H1 (cell line): ENCODE measurements around the gene DNAJC6. TPM values are rescaled to one million over a fixed set of nuclear protein-coding genes. Genes with fewer than 3 reads are reported as not detected.

ENCODE experiments used
- CTCF ChIA-PET: fragments of 300-600 bp; sonication (Branson Sonifier 250); formaldehyde crosslinking; loops from one replicate; lab custom pipeline; 2021; ENCODE audit not compliant: partially characterized antibody; lab: Charles Lee
- POLR2A ChIA-PET: fragments of 300-600 bp; sonication (Branson Sonifier 250); formaldehyde crosslinking; loops from one replicate; lab custom pipeline; 2021; ENCODE audit warnings: inconsistent platforms; ENCODE audit not compliant: partially characterized antibody; lab: Charles Lee
- DNase-seq, 2 experiments: peaks; one replicate each; pipeline versions ENCODE4 v3.0.0 to v3.0.0-alpha.2; 2010 to 2022; ENCODE audit warnings: low spot score in 2 of 2, low read depth in 1 of 2, mixed read lengths in 1 of 2
- FAIRE-seq: peaks from 2 replicates; lab custom pipeline; 2011; peaks lifted over from hg19 to GRCh38; lab: Jason Lieb, UNC
- H2AFZ ChIP-seq: 2 replicates; pipeline ENCODE4 v1.8.1; 2012; ENCODE audit warnings: low read length, inconsistent platforms
- H2AK5ac ChIP-seq: 2 replicates; pipeline ENCODE4 v1.6.1; 2013; ENCODE audit warnings: low read depth, low read length
- H2BK120ac ChIP-seq: replicated peaks from 2 replicates; pipeline ENCODE3; 2013; ENCODE audit warnings: low read depth, low read length, inconsistent platforms
- H2BK12ac ChIP-seq: 2 replicates; pipeline ENCODE4 v1.6.1; 2013; ENCODE audit warnings: low read depth, low read length
- H2BK15ac ChIP-seq: 2 replicates; pipeline ENCODE4 v1.6.1; 2013; ENCODE audit warnings: low read length
- H2BK20ac ChIP-seq: 2 replicates; pipeline ENCODE4 v1.6.1; 2013; ENCODE audit warnings: low read length
- H2BK5ac ChIP-seq: 2 replicates; pipeline ENCODE4 v1.6.1; 2013; ENCODE audit warnings: low read depth, low read length
- H3K14ac ChIP-seq: 2 replicates; pipeline ENCODE4 v1.6.1; 2013; ENCODE audit warnings: inconsistent platforms; ENCODE audit not compliant: insufficient read length
- H3K18ac ChIP-seq: 2 replicates; pipeline ENCODE4 v1.6.1; 2013; ENCODE audit warnings: low read length; ENCODE audit errors: extremely low read depth
- H3K23ac ChIP-seq: 2 replicates; pipeline ENCODE4 v1.6.1; 2013; ENCODE audit warnings: inconsistent platforms; ENCODE audit not compliant: insufficient read length
- H3K23me2 ChIP-seq: 2 replicates; pipeline ENCODE4 v1.6.1; 2013; ENCODE audit warnings: low read depth, low read length
- H3K27ac ChIP-seq: 2 replicates; pipeline ENCODE4 v1.6.1; 2011; ENCODE audit warnings: low read depth, low read length, inconsistent platforms
- H3K27me3 ChIP-seq, 4 experiments: replicated peaks in 1 of 4; 1 replicate in 1 of 4; 2 replicates in 3 of 4; pipeline versions ENCODE4 v1.6.1 to v1.8.1; 2011 to 2013; ENCODE audit warnings: low read length in 3 of 4, mild to moderate bottlenecking in 3 of 4, inconsistent platforms in 2 of 4, mixed read lengths in 2 of 4, moderate library complexity in 1 of 4; ENCODE audit not compliant: control insufficient read depth in 3 of 4, insufficient read depth in 3 of 4; ENCODE audit errors: extremely low read depth in 1 of 4
- H3K36me3 ChIP-seq, 4 experiments: 2 replicates each; pipeline versions ENCODE4 v1.6.1 to v1.8.1; 2011 to 2013; ENCODE audit warnings: mild to moderate bottlenecking in 4 of 4, low read length in 3 of 4, moderate library complexity in 2 of 4, control low read depth in 1 of 4, inconsistent platforms in 1 of 4; ENCODE audit not compliant: insufficient read depth in 4 of 4, control insufficient read depth in 2 of 4
- H3K4ac ChIP-seq: replicated peaks from 2 replicates; pipeline ENCODE3; 2013; ENCODE audit warnings: low read length, low read depth, mixed read lengths, inconsistent platforms; ENCODE audit not compliant: insufficient read length
- H3K4me1 ChIP-seq, 4 experiments: replicated peaks in 1 of 4; 1 replicate in 1 of 4; 2 replicates in 3 of 4; pipeline versions ENCODE4 v1.6.1 to v1.8.1; 2011 to 2013; ENCODE audit warnings: low read length in 3 of 4, inconsistent platforms in 2 of 4, mixed read lengths in 1 of 4; ENCODE audit not compliant: insufficient read depth in 4 of 4, control insufficient read depth in 3 of 4
- H3K4me2 ChIP-seq, 2 experiments: 2 replicates each; pipeline versions ENCODE4 v1.6.1 to v1.8.1; 2011 to 2013; ENCODE audit warnings: low read depth in 2 of 2, low read length in 2 of 2, control low read depth in 1 of 2, inconsistent platforms in 1 of 2, mild to moderate bottlenecking in 1 of 2; ENCODE audit not compliant: insufficient read depth in 1 of 2
- H3K4me3 ChIP-seq, 4 experiments: fragments of 200-600, 300-600 bp in 1 of 4; sonication (generic), shearing (Covaris generic), sonication (Bioruptor Twin) in 1 of 4; 2 replicates each; pipeline versions ENCODE4 v1.5.1 to v1.8.1; 2011 to 2016; ENCODE audit warnings: low read length in 4 of 4, low read depth in 3 of 4, control low read depth in 2 of 4, inconsistent platforms in 2 of 4, mild to moderate bottlenecking in 2 of 4, mixed read lengths in 1 of 4, moderate library complexity in 1 of 4; ENCODE audit not compliant: insufficient read depth in 2 of 4; ENCODE audit errors: extremely low read depth in 1 of 4
- H3K56ac ChIP-seq: replicated peaks from 2 replicates; pipeline ENCODE3; 2013; ENCODE audit warnings: low read depth, mild to moderate bottlenecking, mixed read lengths, low read length, inconsistent platforms; ENCODE audit not compliant: insufficient read length
- H3K79me1 ChIP-seq: 2 replicates; pipeline ENCODE4 v1.6.1; 2013; ENCODE audit warnings: low read depth, low read length, control low read depth
- H3K79me2 ChIP-seq, 2 experiments: 2 replicates each; pipeline versions ENCODE4 v1.6.1 to v1.8.1; 2012 to 2013; ENCODE audit warnings: low read length in 2 of 2, mild to moderate bottlenecking in 2 of 2, inconsistent platforms in 1 of 2; ENCODE audit not compliant: insufficient read depth in 2 of 2, control insufficient read depth in 1 of 2
- H3K9ac ChIP-seq, 4 experiments: replicated peaks in 1 of 4; 1 replicate in 1 of 4; 2 replicates in 3 of 4; pipeline versions ENCODE4 v1.6.1 to v1.8.1; 2011 to 2013; ENCODE audit warnings: low read depth in 3 of 4, low read length in 3 of 4, control low read depth in 2 of 4, mild to moderate bottlenecking in 2 of 4, moderate library complexity in 2 of 4, inconsistent platforms in 1 of 4; ENCODE audit errors: extremely low read depth in 1 of 4
- H3K9me3 ChIP-seq, 2 experiments: 2 replicates each; pipeline versions ENCODE4 v1.6.1 to v1.8.1; 2012 to 2013; ENCODE audit warnings: mild to moderate bottlenecking in 2 of 2, moderate library complexity in 2 of 2, control low read depth in 1 of 2, inconsistent platforms in 1 of 2, low read depth in 1 of 2, low read length in 1 of 2, mixed read lengths in 1 of 2; ENCODE audit not compliant: insufficient read depth in 2 of 2
- H4K20me1 ChIP-seq, 2 experiments: replicated peaks in 1 of 2; 2 replicates each; pipeline versions ENCODE3 to v1.8.1; 2011 to 2013; ENCODE audit warnings: inconsistent platforms in 2 of 2, low read length in 2 of 2, mild to moderate bottlenecking in 1 of 2; ENCODE audit not compliant: insufficient read depth in 2 of 2, control insufficient read depth in 1 of 2
- H4K5ac ChIP-seq: 2 replicates; pipeline ENCODE4 v1.6.1; 2013; ENCODE audit warnings: low read length, low read depth, mixed read lengths, inconsistent platforms; ENCODE audit not compliant: insufficient read length
- H4K8ac ChIP-seq: 2 replicates; pipeline ENCODE4 v1.8.0; 2013; ENCODE audit warnings: mild to moderate bottlenecking, moderate library complexity, low read length, inconsistent platforms; ENCODE audit not compliant: insufficient read depth; ENCODE audit errors: extremely low read depth
- H4K91ac ChIP-seq: replicated peaks from 2 replicates; pipeline ENCODE3; 2013; ENCODE audit warnings: low read length, mixed read lengths, inconsistent platforms; ENCODE audit not compliant: insufficient read length
- CBX5 ChIP-seq: fragments of 300-800, 300-1000 bp; sonication (generic); IDR thresholded peaks from 2 replicates; pipeline ENCODE4 v1.7.1; 2016; ENCODE audit warnings: antibody characterized with exemption, low read length, low read depth
- EP300 ChIP-seq, 2 experiments: IDR thresholded peaks; 1 replicate in 1 of 2; 2 replicates in 1 of 2; pipeline ENCODE4 v1.6.1; 2011 to 2012; ENCODE audit warnings: low read depth in 2 of 2, low read length in 2 of 2, mild to moderate bottlenecking in 2 of 2, borderline replicate concordance in 1 of 2, inconsistent platforms in 1 of 2, moderate library complexity in 1 of 2
- KDM5A ChIP-seq: fragments of 200-600 bp; IDR thresholded peaks from 2 replicates; pipeline ENCODE4 v1.7.1; 2012; ENCODE audit warnings: mild to moderate bottlenecking, low read length, inconsistent platforms, mixed read lengths
- MAX ChIP-seq: IDR thresholded peaks from 2 replicates; pipeline ENCODE4 v1.6.1; 2012; ENCODE audit warnings: inconsistent platforms
- NANOG ChIP-seq: IDR thresholded peaks from 2 replicates; pipeline ENCODE4 v1.6.1; 2011; ENCODE audit warnings: low read length, low read depth, mild to moderate bottlenecking, inconsistent platforms; ENCODE audit not compliant: insufficient read depth, poor library complexity, severe bottlenecking
- SIRT6 ChIP-seq: IDR thresholded peaks from one replicate; pipeline ENCODE4 v1.7.1; 2012; ENCODE audit warnings: low read length, inconsistent platforms
- SUZ12 ChIP-seq: fragments of 200-600 bp; sonication (generic); IDR thresholded peaks from 2 replicates; pipeline ENCODE4 v1.6.1; 2012; ENCODE audit warnings: mild to moderate bottlenecking, inconsistent platforms, low read length, moderate library complexity, mixed read lengths
- TCF12 ChIP-seq: IDR thresholded peaks from 2 replicates; pipeline ENCODE4 v1.6.1; 2011; ENCODE audit warnings: low read depth, mild to moderate bottlenecking, low read length
- TEAD4 ChIP-seq: IDR thresholded peaks from 2 replicates; pipeline ENCODE4 v1.6.1; 2012; ENCODE audit warnings: low read depth, low read length, inconsistent platforms, mixed read lengths
- USF2 ChIP-seq: IDR thresholded peaks from 2 replicates; pipeline ENCODE4 v1.6.1; 2011; ENCODE audit warnings: low read length, improper control_type of control experiment
- WGBS, 2 experiments: shearing (Covaris generic) in 1 of 2; methylation state at CpG; one replicate each; pipeline versions ENCODE4 v1.1.6 to v1.1.7; 2013 to 2015; ENCODE audit warnings: low lambda C conversion rate in 2 of 2, mixed read lengths in 2 of 2, inconsistent platforms in 1 of 2, low coverage in 1 of 2, missing lambda C conversion rate in 1 of 2; ENCODE audit not compliant: insufficient replicate concordance in 2 of 2, insufficient coverage in 1 of 2, insufficient read length in 1 of 2; ENCODE audit errors: extremely low coverage in 1 of 2, missing lambda C conversion rate in 1 of 2; 5-methylcytosine and 5-hydroxymethylcytosine counted together
- polyA plus RNA-seq, 7 experiments: library from polyadenylated mRNA; depleted of rRNA in 3 of 7; stranded (reverse) in 5 of 7; unstranded in 2 of 7; fragments of >200 nt in 5 of 7; fragments of 200-250 nt in 2 of 7; gene quantifications; 1 replicate in 5 of 7; 2 replicates in 1 of 7; 4 replicates in 1 of 7; pipeline versions ENCODE4 v1.2.1 to v1.2.3, GENCODE V29; 2011 to 2013; ENCODE audit warnings: missing spikeins in 2 of 7, mixed read lengths in 2 of 7
- total RNA-seq: library from RNA; stranded (reverse); fragmentation: NEBNext Ultra II Directional; extraction: Animal tissue kit (Norgen Biotek cat#: 25700); gene quantifications from 2 replicates; pipeline ENCODE4 v1.2.1, GENCODE V29; 2021

DNAJC6 gene
- total and polyA plus RNA-seq, 2 of the 8 experiments (the other 6 are each of a cell fraction or from before 2014, with no cell fraction given), result 1.6 to 3.0 TPM

GRCh38 chr1:65392497-65392896 lies 83.2 kb downstream of the DNAJC6 start:
- H3K23ac ChIP-seq, result no peak overlapping the region
- no peaks in the 10 kb centered on the region for H4K20me1 ChIP-seq
- H3K36me3 ChIP-seq, result no peaks in the 10 kb centered on the region
- no peak overlapping the region for H3K14ac ChIP-seq
- H4K8ac ChIP-seq, result no peak overlapping the region; the same call in 1 of the 2 replicates
- no peak overlapping the region for H2BK5ac ChIP-seq
- H2AFZ ChIP-seq, result no peak overlapping the region
- no peaks in the 10 kb centered on the region for H3K79me2 ChIP-seq
- no peak overlapping the region for H3K9ac ChIP-seq
- no peak overlapping the region for H2BK12ac ChIP-seq
- no peak for TF ChIP-seq SUZ12
- no peak for TF ChIP-seq USF2
- no peak for TF ChIP-seq EP300 (IDR thresholded peaks at IDR 0.05; ENCODE audit: borderline replicate concordance in 1 of 2, low read depth in 2 of 2, low read length in 2 of 2)
- TF ChIP-seq MAX, result no peak
- TF ChIP-seq NANOG, result no peak
- TF ChIP-seq CBX5, result no peak
- TF ChIP-seq KDM5A, result no peak
- TF ChIP-seq TCF12, result no peak
- no peak for TF ChIP-seq TEAD4
- TF ChIP-seq SIRT6, result no peak
- 90% methylated on average over 7 of the region's 7 CpGs; no CpG with 5 or more reads in 1 of the 2 experiments for WGBS, 2 experiments
- no peak overlapping the region for H2BK20ac ChIP-seq
- H2BK120ac ChIP-seq, result no peak overlapping the region
- POLR2A ChIA-PET, result no interaction called here
- H3K27me3 ChIP-seq, result no peaks in the 10 kb centered on the region
- CTCF ChIA-PET, result interaction anchor here (0.7 to 2.1 kb wide), 2 partner anchors 8 to 19 kb away, joined by 3 to 5 read pairs; no protein-coding TSS in a partner anchor
- H3K79me1 ChIP-seq, result no peaks in the 10 kb centered on the region
- H3K27ac ChIP-seq, result no peak overlapping the region
- H3K4me3 ChIP-seq, result no peak overlapping the region
- peaks cover 0 to 3% (median under 1%) of the 10 kb centered on the region in 4 experiments; a peak in 5 of 7 replicates for H3K4me1 ChIP-seq
- no peak overlapping the region for H4K91ac ChIP-seq
- no peak overlapping the region for H3K18ac ChIP-seq
- FAIRE-seq (no peak), DNase-seq (no peak)
- no peak overlapping the region for H2BK15ac ChIP-seq
- H3K4me2 ChIP-seq, result no peak overlapping the region
- no peak overlapping the region for H3K4ac ChIP-seq
- H3K56ac ChIP-seq, result no peak overlapping the region
- H3K23me2 ChIP-seq, result no peaks in the 10 kb centered on the region
- no peak overlapping the region for H4K5ac ChIP-seq
- no peaks in the 10 kb centered on the region for H3K9me3 ChIP-seq
- H2AK5ac ChIP-seq, result no peak overlapping the region
